Activated CD8-positive, alpha-beta memory T cell treated with anti-CD3 and anti-CD28 coated beads, Interleukin-2, amount 50 U/mL, for 24 hours (primary cell): ENCODE data around the gene BACE2.

Experiments used
- DNase-seq: peaks from one replicate; pipeline ENCODE4 v3.0.0-alpha.2; 2020; ENCODE audit errors: extremely low read depth

BACE2 gene

GRCh38 chr21:41167348-41168342 lies at the start of gene BACE2:
Gene BACE2 (plus strand): TSS chr21:41168160. CDS start chr21:41168264, 104 bp downstream.
- no peak for DNase-seq

DNA sequence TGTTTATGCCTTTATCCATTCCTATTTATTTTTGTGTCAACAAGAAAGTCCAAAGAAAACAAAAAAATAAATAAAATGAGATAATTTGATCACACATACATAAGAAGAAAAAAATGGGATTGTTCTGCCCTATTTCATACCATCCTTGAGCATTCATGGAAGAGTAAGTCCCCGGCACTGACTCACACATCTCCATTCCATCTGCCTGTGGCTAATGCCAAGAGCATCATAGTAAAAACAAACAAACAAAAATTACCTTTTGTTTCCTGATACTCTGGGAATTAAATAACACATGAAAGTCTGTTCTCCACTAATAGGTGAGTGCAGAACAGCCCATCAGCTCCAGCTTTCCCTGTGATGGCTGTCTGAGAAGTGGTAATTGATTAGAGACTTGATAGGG lies 48.1 kb upstream of the BACE2 start:
- no peak for DNase-seq

GRCh38 chr21:41120997-41121396 lies 47.0 kb upstream of the BACE2 start:
- DNase-seq: no peak

DNA sequence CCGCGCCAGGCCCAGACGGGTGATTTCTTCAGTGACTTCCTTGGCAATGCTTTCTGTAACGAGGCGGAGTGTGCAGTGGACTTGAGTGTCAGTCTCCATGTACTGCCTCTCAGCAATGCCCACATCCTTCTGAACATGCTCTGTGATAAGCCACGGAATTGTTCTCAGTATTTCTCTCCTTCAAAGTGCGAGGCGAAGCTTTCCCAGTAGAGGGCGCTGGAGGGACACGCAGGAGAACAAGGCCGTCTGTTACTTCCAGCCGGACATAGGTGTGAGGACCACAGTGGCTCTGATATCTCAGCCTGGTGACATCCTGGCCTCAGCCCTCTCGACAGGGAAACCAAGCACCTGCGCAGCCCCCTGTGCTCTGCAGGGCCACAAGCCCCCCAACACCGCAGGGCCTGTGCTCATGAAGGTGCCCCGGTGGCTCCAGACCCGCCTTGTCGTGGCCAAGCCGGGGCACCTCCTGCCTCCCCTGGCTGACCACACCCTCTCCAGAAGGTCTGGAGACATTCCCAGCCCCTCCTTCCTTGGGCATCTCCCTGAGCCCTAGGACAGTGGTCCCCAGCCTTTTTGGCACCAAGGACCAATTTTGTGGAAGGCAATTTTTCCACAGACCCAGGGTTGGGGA lies 46.1 kb upstream of the BACE2 start:
- peak; percentile 8 for DNase-seq

DNA sequence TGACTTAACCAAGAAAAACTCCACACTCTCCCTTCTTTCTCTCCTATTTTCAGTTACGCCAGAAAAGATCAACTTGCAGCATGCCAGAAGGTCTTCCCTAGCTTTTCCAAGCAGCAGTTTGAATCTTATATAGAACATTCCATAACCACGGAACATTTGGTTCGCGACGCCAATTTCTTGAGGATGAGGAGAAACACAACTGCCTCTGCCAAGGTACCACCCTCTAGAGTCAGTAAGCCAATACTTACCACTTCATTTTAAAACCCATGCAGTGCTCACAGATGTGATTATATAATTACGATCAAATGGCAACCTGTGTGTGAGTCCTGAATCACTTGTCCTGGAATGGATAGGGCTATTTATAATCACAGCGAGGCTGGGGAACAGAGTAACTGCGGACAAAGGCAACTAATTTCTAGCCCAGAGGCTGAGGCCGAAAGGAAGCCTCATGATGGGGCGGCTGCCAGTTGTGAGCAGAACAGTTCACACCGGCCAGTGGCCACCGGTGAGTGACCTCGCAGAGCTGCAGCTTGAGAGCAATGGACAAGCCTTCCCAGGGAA lies 43.2 kb upstream of the BACE2 start:
- DNase-seq: no peak

- no peak for DNase-seq
These were observed 39.0 kb upstream of the BACE2 start for GRCh38 chr21:41128981-41129380.

DNA sequence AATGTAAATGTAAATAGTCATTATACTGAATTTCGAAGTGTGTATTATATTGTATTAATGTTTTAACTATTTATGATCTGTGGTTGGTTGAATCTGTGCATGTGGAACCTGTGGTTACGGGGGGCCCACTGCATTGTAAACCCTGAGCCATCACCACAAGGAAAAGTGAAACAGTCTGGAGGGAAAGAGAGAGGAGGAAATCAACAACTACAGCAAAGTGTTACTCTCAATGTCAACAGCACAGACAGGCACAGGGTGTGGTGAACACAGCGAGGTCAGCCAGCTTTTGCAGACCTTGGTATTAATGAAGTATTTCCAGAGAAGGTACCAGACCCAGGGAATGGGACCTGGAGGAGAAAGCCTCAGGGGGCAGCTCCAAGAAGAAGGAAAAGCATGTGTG lies 37.1 kb upstream of the BACE2 start:
- DNase-seq: no peak

DNA sequence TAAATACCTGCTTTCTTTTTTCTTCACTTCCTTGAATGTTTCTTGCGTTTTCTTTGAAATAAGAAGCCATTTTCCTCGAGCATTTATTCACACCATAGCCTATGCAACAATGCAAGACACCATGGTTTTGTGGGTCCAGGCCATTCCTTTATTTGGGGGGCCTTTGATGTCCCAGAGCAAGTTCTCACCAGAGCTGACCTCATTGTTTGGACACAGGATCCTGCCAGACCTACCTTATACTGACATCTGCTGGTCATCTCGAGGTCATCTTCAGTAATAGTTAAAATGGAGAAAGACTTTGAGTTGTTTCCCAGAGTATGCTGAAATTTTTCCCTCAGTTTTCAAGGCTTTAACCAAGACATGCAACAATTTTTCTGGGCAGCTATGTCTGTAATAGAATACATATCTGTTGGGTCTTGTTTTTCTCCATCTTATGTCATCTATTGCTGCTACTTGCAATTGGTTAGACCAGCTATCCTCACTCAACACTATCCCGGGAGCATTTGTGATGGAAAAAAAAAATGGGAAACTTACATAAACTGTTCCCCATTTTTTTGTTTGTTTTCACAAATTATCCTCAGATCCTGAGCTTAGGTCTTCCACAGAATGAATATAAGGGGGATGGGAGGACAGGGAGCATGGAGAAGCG lies 34.0 kb upstream of the BACE2 start:
- DNase-seq: no peak

DNA sequence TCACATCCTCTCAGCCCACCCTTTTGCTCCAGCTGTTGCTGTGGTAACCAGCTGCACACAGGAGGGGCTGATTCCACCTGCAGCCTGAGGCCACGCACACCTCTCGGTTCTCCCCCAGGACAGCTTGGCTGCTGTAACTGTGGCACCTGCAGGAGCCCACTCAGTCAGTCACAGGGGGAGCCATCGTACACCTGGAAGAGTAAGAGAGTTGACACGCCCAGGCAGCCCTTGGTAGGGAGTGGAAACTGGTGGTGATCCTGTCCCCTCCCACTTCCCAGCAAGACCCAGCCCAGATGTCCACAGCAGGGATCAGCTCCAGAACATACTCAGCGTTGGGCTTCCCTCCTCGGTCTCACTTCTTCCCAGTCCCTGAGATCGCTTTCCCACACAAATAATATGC lies 32.2 kb upstream of the BACE2 start:
- DNase-seq: no peak

DNA sequence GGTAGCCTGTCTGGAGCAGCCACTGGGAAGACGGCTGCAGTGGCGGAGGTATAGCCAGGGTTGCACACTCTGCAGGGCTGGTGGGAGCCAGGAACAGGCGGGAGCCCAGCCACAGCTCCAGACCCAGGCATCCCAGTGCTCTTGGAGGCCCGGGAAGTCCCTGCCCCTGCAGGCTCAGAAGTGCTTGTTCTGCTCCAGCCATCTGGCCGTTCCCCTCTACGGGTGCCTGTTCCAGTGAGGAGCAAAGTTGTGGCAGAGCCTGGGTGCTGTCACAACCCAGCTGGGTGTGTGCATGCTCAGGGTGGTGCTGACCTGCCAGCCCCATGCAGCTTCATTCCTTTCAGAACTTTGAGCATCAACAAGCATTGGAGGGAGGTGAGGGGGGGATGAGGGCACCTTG lies 31.7 kb upstream of the BACE2 start:
- no peak for DNase-seq

GRCh38 chr21:41137401-41137800 lies 30.6 kb upstream of the BACE2 start:
- DNase-seq: no peak

DNA sequence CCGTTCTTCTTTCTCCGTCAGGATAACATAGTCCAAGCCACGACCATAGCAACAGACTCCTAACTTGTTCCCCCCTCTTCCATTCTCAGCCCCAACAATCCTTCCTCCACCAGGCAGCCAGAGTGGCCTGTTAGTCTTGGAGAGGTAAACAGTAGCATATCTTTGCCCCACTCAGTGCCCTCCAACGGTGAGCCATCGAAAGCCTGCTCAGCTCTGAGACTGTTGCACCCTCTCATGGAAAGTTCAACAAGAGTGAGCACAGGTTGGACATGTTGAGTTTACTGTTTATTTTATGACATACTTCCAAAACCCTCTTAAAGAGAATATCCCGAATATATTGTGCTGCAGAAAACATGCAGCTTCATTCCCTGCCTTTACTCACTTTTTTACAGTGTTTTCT lies 30.1 kb upstream of the BACE2 start:
- no peak for DNase-seq

GRCh38 chr21:41138711-41139110 lies 29.2 kb upstream of the BACE2 start:
- DNase-seq: no peak

- DNase-seq: no peak
These were observed 28.7 kb upstream of the BACE2 start for GRCh38 chr21:41139275-41139674.

GRCh38 chr21:41139951-41140350 lies 28.0 kb upstream of the BACE2 start:
- DNase-seq: no peak

GRCh38 chr21:41141031-41141457 lies 26.9 kb upstream of the BACE2 start:
- DNase-seq: no peak

GRCh38 chr21:41142051-41142795 lies 25.7 kb upstream of the BACE2 start:
- no peak for DNase-seq

GRCh38 chr21:41143596-41144325 lies 24.2 kb upstream of the BACE2 start:
- no peak for DNase-seq

DNA sequence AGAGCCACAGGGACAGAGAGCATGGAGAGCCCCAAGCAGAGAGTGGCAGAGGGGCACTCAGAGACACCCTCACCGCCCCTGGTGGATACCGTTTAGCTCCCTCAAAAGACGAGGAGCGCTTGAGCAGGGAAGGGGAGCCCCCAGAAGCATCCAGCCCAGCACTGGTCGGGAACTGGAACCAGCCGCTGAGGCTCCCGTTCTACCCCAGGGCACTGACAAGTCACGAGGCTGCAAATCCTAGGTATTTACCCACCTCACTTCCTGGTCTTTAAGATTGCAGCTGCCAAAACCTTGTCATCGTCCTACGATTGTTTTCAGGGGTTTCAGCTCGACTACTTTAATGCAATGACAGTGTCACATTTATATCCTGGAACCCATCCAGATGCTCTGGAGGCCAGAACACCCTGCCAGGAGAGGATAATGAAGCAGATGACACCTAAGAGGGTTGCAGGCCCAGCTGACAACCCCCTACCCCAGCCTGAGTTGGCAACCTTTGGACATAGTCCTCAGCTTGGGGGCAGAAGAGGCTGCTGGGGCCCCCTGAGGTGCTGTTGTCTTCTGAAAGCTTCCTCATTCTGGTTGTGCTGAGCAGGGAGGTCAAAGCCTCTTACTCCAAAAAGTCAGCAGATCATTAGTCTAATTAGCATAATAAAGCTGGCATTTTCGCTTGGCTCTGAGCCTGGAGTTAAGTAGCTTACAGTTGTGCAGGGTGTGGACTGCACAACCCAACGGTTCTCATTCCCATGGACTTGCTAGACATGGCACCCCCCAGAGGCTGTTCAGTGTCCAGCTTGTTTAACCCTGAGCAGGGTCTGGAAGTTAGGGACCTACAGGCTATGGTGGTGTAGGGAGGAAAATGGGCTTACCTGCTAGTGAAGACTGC lies 20.6 kb upstream of the BACE2 start:
- no peak for DNase-seq

DNA sequence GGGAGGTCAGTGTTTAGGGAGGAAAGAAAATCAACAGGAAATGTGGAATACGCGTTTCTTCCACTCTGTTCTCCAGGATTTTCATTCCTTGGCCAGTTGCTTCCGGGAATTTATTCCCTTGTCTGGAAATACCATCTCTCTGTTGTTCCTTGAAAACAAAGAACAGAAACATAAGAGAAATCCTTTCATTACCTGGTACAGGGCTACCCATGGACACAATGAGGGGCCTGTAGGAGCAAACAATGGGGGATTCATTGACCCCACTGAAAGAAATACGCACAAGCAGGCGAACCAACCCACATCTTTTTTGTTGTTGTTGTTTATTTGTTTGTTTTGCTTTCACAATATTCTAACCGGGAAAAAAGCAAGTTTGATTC lies 20.0 kb upstream of the BACE2 start:
- DNase-seq: no peak
